AG04450 (cell line): ENCODE data around the gene GSC2. TPM values are rescaled to one million over a fixed set of nuclear protein-coding genes. Genes with fewer than 3 reads are reported as not detected.

Experiments
- CTCF ChIA-PET: fragments of 300-600, 350-600 bp; formaldehyde crosslinking; extraction: SDS; loops from one replicate; lab custom pipeline; 2022; ENCODE audit warnings: antibody characterized with exemption, inconsistent platforms; lab: Charles Lee
- POLR2A ChIA-PET: fragments of 350-600 bp; formaldehyde crosslinking; extraction: SDS; loops from one replicate; lab custom pipeline; 2021; ENCODE audit warnings: antibody characterized with exemption, inconsistent platforms; lab: Yijun Ruan, JAX
- DNase-seq: peaks from one replicate; pipeline ENCODE4 v3.0.0-alpha.2; 2011; ENCODE audit warnings: low read depth, low spot score
- H3K27ac ChIP-seq: one replicate; pipeline ENCODE4 v1.5.1; 2012; ENCODE audit warnings: low read depth, low read length, control low read depth
- H3K27me3 ChIP-seq: one replicate; pipeline ENCODE4 v1.6.0; 2012; ENCODE audit warnings: low read length; ENCODE audit not compliant: control insufficient read depth, insufficient read depth
- H3K4me3 ChIP-seq: 2 replicates; pipeline ENCODE4 v1.5.1; 2011; ENCODE audit warnings: mild to moderate bottlenecking, low read depth, low read length, control low read depth
- H3K9me3 ChIP-seq: 2 replicates; pipeline ENCODE4 v1.5.1; 2012; ENCODE audit warnings: low read length; ENCODE audit not compliant: control insufficient read depth, insufficient read depth
- CTCF ChIP-seq: IDR thresholded peaks from 2 replicates; pipeline ENCODE4 v1.5.1; 2011; ENCODE audit warnings: low read depth, low read length, control low read depth, inconsistent platforms
- polyA plus RNA-seq: library from polyadenylated mRNA; depleted of rRNA; stranded (reverse); fragments of >200 nt; gene quantifications from 2 replicates; pipeline ENCODE4 v1.2.3, GENCODE V29; 2011

The GSC2 gene
- polyA plus RNA-seq, 1 experiment: not detected

- CTCF ChIA-PET: no interaction called here
- no peak for DNase-seq
- Histone ChIP-seq H3K27me3 (no peaks in the 10 kb centered on the region), H3K27ac (no peak overlapping the region), H3K4me3 (no peak overlapping the region), H3K9me3 (no peaks in the 10 kb centered on the region)
- TF ChIP-seq CTCF: no peak
- POLR2A ChIA-PET: no interaction called here
Observed at GRCh38 chr22:19184276-19184997, 34.3 kb upstream of the GSC2 start.

- ChIA-PET CTCF (interaction anchor here (1.5 kb wide), 1 partner anchor 446 kb away, joined by 3 read pairs; no protein-coding TSS in a partner anchor), POLR2A (no interaction called here)
- no peak overlapping the region for H3K27ac ChIP-seq
- TF ChIP-seq CTCF: no peak
- DNase-seq: no peak
- no peaks in the 10 kb centered on the region for H3K27me3 ChIP-seq
- no peaks in the 10 kb centered on the region for H3K9me3 ChIP-seq
- no peak overlapping the region for H3K4me3 ChIP-seq
Observed at GRCh38 chr22:19183216-19183615, 33.1 kb upstream of the GSC2 start.

GRCh38 chr22:19182472-19183157, 32.5 kb upstream of the GSC2 start:
- TF ChIP-seq CTCF: no peak

GRCh38 chr22:19181786-19182471, 31.8 kb upstream of the GSC2 start:
- CTCF ChIA-PET: interaction anchor here (0.8 kb wide), 1 partner anchor 97 kb away, joined by 3 read pairs; no protein-coding TSS in a partner anchor
- no peak for DNase-seq
- H3K27me3 ChIP-seq: no peaks in the 10 kb centered on the region
- no peak for TF ChIP-seq CTCF
- H3K9me3 ChIP-seq: no peaks in the 10 kb centered on the region; the same call in 1 of the 2 replicates
- H3K27ac ChIP-seq: no peak overlapping the region
- no peak overlapping the region for H3K4me3 ChIP-seq
- POLR2A ChIA-PET: no interaction called here

More at GRCh38 chr22:19182472-19183157, 32.5 kb upstream of the GSC2 start:
- no peak overlapping the region for H3K4me3 ChIP-seq
- POLR2A ChIA-PET: no interaction called here
- H3K9me3 ChIP-seq: no peaks in the 10 kb centered on the region; the same call in 1 of the 2 replicates
- CTCF ChIA-PET: interaction anchor here (0.8 to 1.5 kb wide), 2 partner anchors 98 to 447 kb away, joined by 3 read pairs; no protein-coding TSS in a partner anchor
- no peak overlapping the region for H3K27ac ChIP-seq
- no peaks in the 10 kb centered on the region for H3K27me3 ChIP-seq
- DNase-seq: no peak
